Transverse colon (tissue), 4 donors: ENCODE data around the gene SUSD4.

ENCODE experiments used
- CTCF ChIP-seq, 5 experiments: fragments of 200-600 bp in 3 of 5; fragments of 450-650 bp in 2 of 5; sonication (generic) in 3 of 5; IDR thresholded peaks; 1 replicate in 2 of 5; 2 replicates in 3 of 5; pipeline ENCODE4 v1.5.1; 2016 to 2017; ENCODE audit warnings: antibody characterized with exemption in 5 of 5, inconsistent platforms in 3 of 5, mild to moderate bottlenecking in 2 of 5, moderate library complexity in 1 of 5
- POLR2A ChIP-seq: fragments of 450-650 bp; IDR thresholded peaks from one replicate; pipeline ENCODE4 v1.6.1; 2016; ENCODE audit warnings: antibody characterized with exemption, mild to moderate bottlenecking, moderate library complexity
- POLR2AphosphoS5 ChIP-seq, 3 donors: sonication (generic); formaldehyde crosslinking; IDR thresholded peaks; one replicate each; pipeline ENCODE4 v1.6.1; 2016; ENCODE audit warnings: antibody characterized with exemption in 3 of 3

DNA sequence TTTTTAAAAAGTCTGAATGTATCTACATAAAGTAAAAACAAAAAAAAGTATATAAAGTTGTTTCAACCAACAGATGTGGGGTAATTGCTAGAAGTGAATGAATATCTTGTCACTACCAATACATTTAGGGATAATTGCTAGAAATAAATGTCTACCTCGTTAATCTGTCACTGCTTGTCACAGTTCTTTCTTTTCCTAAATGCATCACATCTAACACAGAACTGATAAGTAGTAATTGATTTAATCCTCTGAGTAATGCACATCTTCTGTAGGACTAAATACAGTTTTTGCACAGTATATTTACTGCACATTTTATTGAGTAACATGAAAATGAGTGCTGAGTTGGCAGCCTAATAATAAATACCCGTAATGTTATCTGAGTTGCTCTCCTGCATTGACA is 72.2 kb downstream of the SUSD4 start:
- TF ChIP-seq CTCF (IDR thresholded peaks at IDR 0.05) (no peak), POLR2AphosphoS5 (IDR thresholded peaks at IDR 0.05) (no peak), POLR2A (no peak)
